ENCODE results near the gene IHH.

Gene IHH

GRCh38 chr2:219019436-219019835 is 41.3 kb downstream of the IHH start:
- DNase-seq (ENCODE audit: low read depth): no peak

- no peak for DNase-seq (ENCODE audit: low read depth)
Observed at GRCh38 chr2:219018726-219019125, 42.0 kb downstream of the IHH start.

GRCh38 chr2:219018286-219018685 is 42.4 kb downstream of the IHH start:
- DNase-seq (ENCODE audit: low read depth): no peak

DNA sequence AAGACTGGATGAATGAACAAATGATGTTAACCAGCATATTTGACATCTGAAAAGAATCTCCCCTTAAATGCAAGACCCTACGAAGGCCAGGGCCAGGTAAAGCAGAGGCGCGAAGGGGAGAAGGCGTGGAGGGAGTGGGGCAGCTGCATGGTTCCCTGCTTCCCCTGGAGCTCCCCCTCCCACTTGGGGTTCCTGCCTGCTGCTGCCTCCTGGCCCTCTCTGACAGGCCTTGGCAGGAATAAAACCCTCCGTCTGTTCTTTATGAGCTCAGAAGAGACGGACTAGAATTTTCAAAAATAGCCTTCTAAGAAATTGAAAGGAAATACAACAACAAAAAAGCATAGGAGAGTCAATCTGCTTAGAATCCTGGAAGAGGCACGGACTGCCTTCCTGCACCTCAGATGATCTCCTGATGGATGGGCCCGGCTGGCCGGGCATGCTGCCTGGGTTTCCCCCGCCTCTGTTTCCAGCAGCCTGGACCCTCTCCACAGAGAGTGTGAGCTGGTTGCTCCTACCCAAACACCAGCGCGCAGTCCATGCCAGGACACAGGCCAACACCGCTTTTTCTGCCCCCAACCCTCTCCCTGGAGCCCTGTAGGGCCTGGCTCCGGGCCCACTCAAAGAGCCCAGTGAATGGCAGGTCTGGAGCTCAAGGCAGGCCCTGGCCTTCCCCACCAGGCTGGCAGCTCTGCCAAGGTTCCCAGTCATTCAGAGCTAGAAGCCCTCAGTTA is 43.4 kb downstream of the IHH start:
- DNase-seq (ENCODE audit: low read depth): no peak

GRCh38 chr2:219016721-219017120 is 44.0 kb downstream of the IHH start:
- DNase-seq (ENCODE audit: low read depth): no peak

DNA sequence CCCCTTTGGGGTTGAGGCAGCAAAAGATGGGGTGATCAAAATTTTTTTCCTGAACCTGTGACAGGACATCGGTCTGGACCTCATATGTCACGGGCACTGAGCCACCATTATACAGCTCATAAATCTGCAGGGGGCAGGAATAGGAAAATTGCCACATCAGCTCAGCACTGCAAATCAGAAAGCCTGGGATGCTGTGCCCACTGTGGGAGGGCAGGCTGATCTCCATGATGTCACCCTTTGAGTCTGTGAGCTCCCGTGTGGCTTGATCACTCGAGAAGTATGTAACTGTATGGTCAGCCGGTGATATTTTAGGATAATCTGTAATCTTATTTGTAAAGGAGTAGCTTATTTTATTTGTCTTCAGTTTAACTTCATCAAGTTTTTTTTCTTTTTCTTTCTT is 49.8 kb downstream of the IHH start:
- no peak for DNase-seq (ENCODE audit: low read depth)

GRCh38 chr2:219010162-219010756 is 50.5 kb downstream of the IHH start:
- no peak for DNase-seq (ENCODE audit: low read depth)

GRCh38 chr2:219009294-219009693 is 51.4 kb downstream of the IHH start:
- DNase-seq (ENCODE audit: low read depth): no peak

Measured in activated T-helper 9 cell treated with anti-CD3 and anti-CD28 coated beads, Interleukin-2, amount 50 U/mL, for 16 hours (primary cell).